Measurements from ENCODE around the gene ATXN1. TPM values are rescaled to one million over a fixed set of nuclear protein-coding genes. Genes with fewer than 3 reads are reported as not detected.
A peak's percentile ranks its signal among the peaks of the same experiment; 100 is the strongest.

ATXN1 gene
- total and polyA plus RNA-seq, 7 donors: 1.3 to 50.9 (median 21.6) TPM

DNA sequence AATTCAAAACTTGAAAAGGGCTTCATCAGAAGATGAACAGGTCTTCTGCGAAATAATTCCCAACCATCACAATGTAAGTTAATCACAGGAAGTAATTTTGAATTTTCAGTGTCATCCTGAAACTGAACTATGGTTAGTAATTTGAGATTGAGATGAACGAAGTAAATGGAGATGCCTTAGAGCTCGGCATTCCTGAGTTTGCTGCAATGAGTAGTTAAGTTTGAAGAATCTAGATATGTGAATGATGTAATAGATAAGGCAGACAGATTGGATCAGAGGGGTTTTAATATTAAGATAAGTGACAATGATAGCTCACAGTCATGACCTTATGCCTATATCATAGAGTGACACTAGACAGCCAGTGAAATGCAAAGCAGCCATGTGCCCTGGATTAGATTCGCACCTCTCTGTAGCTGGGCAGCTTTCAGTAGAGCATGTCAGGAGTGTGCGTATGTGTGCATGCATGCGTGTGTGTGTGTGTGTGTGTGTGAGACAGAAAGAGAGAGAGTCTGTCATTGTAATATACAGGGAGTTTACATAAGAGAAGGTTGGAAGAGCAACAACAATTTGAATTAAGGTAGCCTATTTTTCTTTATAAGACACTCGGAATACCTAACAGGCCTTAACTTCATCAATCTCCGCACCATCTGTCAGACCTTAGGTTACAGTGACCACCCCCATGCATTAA is 289.9 kb downstream of the ATXN1 start:
- DNase-seq (no peak), ATAC-seq (peak in 3 of 4 donors; percentile 46 to 58 (median 53))
- no peaks in the 10 kb centered on the region for H3K27me3 ChIP-seq (ENCODE audit: insufficient read depth in 3 of 3, low read length in 2 of 3)
- no peaks in the 10 kb centered on the region for H3K9me3 ChIP-seq
- H3K27ac ChIP-seq: no peak overlapping the region
- 62 to 75% (median 68%) methylated on average over 8 of the region's 8 CpGs for WGBS, 3 donors
- no peak overlapping the region for H3K4me3 ChIP-seq
- no peaks in the 10 kb centered on the region for H3K4me1 ChIP-seq
- TF ChIP-seq CTCF (IDR thresholded peaks at IDR 0.05): no peak
- no peaks in the 10 kb centered on the region for H3K36me3 ChIP-seq (ENCODE audit: insufficient read depth in 1 of 2, low read depth in 1 of 2)
- intact Hi-C loops (cut with DNase I): no loop called here

GRCh38 chr6:16470502-16471221 is 290.6 kb downstream of the ATXN1 start:
- H3K9me3 ChIP-seq: no peaks in the 10 kb centered on the region
- WGBS, 3 donors: 65 to 72% (median 67%) methylated on average over 2 of the region's 2 CpGs
- no peaks in the 10 kb centered on the region for H3K27me3 ChIP-seq (ENCODE audit: insufficient read depth in 3 of 3, low read length in 2 of 3)
- no peak for TF ChIP-seq CTCF (IDR thresholded peaks at IDR 0.05)
- ATAC-seq: no peak
- H3K4me3 ChIP-seq: no peak overlapping the region
- no peak for DNase-seq
- no peaks in the 10 kb centered on the region for H3K4me1 ChIP-seq
- intact Hi-C loops (cut with DNase I): no loop called here
- no peak overlapping the region for H3K27ac ChIP-seq
- no peaks in the 10 kb centered on the region for H3K36me3 ChIP-seq (ENCODE audit: insufficient read depth in 1 of 2, low read depth in 1 of 2)

- 92 to 94% (median 93%) methylated on average over 1 of the region's 1 CpG for WGBS, 3 donors
- no peak for ATAC-seq
- Histone ChIP-seq H3K36me3 (ENCODE audit: insufficient read depth in 1 of 2, low read depth in 1 of 2) (no peaks in the 10 kb centered on the region), H3K9me3 (no peaks in the 10 kb centered on the region), H3K27ac (no peak overlapping the region), H3K4me1 (no peaks in the 10 kb centered on the region), H3K27me3 (ENCODE audit: insufficient read depth in 3 of 3, low read length in 2 of 3) (no peaks in the 10 kb centered on the region), H3K4me3 (no peak overlapping the region)
- intact Hi-C loops (cut with DNase I): no loop called here
- no peak for TF ChIP-seq CTCF (IDR thresholded peaks at IDR 0.05)
- no peak for DNase-seq
Measured at GRCh38 chr6:16468991-16469615, 292.2 kb downstream of the ATXN1 start.

GRCh38 chr6:16466800-16467553 is 294.3 kb downstream of the ATXN1 start:
- Histone ChIP-seq H3K4me3 (no peak overlapping the region), H3K9me3 (no peaks in the 10 kb centered on the region), H3K4me1 (no peaks in the 10 kb centered on the region), H3K27ac (no peak overlapping the region), H3K36me3 (ENCODE audit: insufficient read depth in 1 of 2, low read depth in 1 of 2) (no peaks in the 10 kb centered on the region), H3K27me3 (ENCODE audit: insufficient read depth in 3 of 3, low read length in 2 of 3) (no peaks in the 10 kb centered on the region)
- no peak for TF ChIP-seq CTCF (IDR thresholded peaks at IDR 0.05)
- DNase-seq: no peak
- no peak for ATAC-seq
- intact Hi-C loops (cut with DNase I): no loop called here
- 78 to 83% (median 82%) methylated on average over 13 of the region's 13 CpGs for WGBS, 3 donors

All from psoas muscle (tissue), 8 donors.